GM18858 (cell line): ENCODE measurements around the gene RPSA.
"Not testable (repeated sequence)": the region's sequence is repeated elsewhere in the genome, so short reads cannot be mapped to it uniquely, and the experiment has no call there.

ENCODE experiments used
- ATAC-seq: cut with Tn5 transposase; IDR thresholded peaks from one replicate; pipeline ENCODE4 v1.9.1; 2021; ENCODE audit not compliant: unreplicated experiment

Gene RPSA

DNA sequence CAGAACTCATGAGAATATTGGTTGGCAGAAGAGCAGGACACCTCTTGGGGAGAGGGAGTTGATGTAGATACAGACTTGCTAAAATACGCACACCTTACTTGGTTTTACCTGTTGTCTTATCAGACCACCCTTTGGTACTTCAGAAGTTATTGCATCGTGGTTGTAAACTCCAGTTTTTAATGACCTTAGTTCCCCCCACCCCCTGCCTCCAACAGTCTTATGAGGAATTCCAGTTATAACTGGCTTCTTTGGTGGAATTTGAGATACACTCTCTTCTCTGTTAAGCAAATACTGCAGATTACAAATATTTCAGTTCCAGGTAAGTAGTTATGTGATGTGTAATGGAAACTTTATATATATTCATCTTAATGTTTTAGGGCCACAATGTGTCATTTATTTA, 18.4 kb upstream of the RPSA start:
- ATAC-seq, result no peak

DNA sequence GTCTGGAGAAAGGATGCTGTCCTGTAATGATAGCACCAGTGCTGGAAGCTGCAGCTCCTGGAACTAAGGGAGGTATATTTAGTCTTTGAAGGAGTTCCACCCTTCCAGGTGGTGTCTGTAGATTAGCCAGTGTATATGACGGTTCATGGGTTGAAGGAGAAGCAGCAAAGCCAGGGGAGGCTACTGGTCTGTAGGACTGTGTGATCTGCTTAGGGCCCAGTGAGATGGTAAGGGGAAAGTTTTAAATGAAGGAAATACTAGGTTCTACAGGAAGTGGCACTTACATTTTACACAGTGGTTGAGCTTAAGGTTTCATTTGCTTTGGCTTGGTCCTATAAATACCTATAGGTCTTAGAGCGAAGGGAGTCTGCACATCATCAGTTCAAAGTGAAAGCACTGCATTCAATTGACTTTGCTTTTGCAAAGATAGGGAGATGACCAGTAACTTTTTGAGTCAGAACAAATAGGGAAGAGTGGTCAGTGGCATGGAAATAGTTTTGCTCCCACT, 17.7 kb upstream of the RPSA start:
- ATAC-seq, result peak; percentile 87

DNA sequence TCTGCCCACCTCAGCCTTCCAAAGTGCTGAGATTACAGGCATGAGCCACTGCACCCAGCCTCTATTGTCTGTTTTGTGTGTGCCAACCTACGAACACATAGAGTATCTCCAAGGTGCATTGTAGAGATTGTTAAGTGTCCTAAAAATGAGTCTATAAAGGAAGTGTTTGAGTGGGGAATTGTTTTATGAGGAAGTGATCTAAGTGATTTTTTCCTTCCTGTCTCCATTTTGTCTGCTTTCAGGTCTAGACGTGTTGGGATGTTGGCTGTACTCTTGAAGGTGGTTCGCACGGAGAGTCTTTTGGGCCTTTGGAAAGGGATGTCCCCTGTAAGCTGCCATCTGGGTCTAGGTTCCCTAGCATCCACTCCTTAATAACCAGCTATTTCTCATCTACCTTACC, 16.3 kb upstream of the RPSA start:
- ATAC-seq, result no peak

DNA sequence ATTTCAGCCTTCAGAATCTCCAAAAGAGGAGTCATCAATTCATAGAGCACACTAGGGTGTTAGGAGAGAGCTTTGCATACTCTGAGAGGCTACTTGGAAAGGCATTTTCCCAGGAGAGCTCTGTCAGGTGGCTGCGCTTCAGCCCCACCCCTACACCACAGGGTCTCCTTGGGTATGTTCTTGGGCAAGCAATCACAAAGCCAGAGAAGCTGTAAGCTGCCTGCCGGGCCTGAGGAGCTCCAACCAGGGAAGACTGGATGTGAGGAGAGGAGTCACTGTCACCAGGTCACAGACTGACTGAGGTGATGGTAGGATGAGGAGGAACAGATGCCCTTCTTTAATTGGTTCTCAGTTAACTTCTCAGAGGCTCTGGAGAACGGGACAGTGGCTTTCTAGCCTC, 9.8 kb upstream of the RPSA start:
- ATAC-seq, result no peak

DNA sequence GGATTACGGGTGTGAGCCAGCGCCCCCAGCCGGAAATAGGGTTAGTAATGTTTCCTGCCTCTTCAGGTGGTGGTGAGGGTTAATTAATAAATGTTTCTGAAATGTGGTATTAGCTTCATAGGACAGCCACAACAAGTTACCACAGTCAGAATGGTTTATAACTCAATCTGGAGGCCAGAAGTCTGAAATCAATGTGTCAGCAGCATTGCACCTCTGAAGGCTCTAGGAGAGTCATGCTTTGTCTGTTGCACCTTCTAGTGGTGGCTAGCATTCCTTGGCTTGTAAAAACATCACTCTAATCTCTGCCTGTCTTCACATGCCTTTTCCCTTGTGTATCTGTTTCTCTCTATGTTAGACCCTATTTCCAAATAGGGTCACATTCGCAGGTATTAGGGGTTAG, 7.8 kb upstream of the RPSA start:
- no peak for ATAC-seq

DNA sequence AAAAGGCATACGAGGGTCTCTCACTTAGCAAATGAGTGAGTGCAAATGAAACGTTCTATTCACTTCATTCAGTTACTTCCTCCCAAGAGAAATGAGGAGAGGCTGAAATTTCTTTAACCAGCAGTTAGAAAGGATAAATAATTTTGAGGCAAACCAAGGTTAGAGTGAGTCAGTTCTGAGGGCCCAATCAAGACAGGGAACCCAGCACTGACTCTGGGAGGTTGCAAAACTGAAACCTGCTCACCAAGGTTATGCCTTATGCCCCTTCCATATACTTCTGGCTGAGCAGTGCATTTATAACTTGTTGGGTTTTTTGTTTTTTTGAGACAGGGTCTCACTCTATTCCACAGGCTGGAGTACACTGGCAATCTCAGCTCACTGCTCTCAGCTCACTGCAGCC, 4.5 kb upstream of the RPSA start:
- no peak for ATAC-seq

DNA sequence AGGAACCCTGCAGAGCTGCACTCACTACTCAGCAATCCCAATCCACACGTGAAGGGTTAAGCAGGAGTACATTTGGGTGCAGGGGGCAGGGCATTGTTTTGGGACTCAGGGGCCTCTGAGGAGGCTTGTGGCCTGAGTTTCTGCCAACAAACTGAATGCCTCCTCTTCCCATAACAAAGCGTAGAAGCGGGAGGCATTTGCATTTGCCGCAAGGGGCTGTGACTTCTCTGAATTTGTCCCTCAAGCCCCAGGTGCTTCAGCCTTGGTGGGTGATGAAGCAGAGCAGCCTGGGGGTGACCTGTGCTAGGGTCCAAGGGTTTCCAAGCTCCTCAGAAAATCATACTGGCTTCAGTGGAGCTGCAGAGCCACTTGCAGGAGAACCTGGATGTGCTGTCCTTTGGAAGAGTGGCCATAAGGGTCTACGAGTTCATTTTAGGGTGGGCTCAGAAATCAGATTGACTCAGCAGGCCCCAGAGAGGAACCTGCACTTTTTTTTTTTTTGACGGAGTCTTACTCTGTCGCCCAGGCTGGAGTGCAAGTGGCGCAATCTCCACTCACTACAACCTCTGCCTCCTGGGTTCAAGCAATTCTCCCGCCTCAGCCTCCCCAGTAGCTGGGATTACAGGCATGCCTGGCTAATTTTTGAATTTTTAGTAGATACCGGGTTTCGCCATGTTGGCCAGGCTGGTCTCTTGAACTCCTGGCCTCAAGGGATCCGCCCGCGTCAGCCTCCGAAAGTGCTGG, 1.4 kb upstream of the RPSA start:
- ATAC-seq, result no peak

DNA sequence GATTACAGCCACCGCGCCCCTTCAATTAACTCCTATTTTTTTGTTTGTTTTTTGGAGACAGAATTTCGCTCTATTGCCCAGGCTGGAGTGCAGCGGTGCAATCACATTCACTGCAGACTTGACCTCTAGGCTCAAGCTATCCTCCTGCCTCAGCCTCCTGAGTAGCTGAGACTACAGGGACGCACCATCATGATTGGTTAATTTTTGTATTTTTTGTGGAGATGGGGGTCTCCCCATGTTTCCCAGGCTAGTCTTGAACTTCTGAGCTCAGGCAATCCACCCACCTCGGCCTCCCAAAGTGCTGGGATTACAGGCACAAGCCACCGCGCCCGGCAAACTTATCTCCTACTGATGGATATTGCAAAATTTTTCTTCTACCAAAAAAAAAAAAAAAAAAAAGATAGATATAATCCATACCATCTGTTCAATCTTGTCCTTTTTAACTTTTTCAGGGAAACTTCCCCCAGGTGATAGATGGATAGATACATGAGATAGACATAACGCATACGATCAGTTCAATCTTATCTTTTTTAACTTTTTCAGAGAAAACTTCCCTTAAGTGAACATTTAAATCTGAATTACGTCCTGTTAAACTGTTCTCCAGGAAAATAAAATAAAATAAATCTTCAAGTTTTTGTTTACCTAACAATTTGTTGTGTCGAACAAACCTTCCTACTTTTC, 693 bp upstream of the RPSA start:
- ATAC-seq, result no peak

DNA sequence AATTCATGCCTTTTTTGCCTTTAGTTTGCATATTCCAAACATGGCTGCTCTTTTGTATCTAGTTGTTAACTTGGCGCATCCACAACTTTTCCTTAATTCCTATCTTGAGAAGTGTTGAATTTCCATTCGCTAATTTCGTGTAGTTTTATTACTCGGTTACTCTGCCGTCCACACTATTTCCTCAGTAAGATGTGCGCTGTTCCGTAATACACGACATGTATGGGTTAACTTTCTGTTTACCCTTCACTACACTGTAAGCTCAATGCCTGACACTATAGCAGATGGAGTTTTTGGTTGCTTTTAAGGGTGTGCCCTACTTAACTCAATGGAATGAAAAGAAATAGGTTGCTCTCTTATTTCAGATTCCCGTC, 724 bp downstream of the RPSA start:
- ATAC-seq, result no peak

DNA sequence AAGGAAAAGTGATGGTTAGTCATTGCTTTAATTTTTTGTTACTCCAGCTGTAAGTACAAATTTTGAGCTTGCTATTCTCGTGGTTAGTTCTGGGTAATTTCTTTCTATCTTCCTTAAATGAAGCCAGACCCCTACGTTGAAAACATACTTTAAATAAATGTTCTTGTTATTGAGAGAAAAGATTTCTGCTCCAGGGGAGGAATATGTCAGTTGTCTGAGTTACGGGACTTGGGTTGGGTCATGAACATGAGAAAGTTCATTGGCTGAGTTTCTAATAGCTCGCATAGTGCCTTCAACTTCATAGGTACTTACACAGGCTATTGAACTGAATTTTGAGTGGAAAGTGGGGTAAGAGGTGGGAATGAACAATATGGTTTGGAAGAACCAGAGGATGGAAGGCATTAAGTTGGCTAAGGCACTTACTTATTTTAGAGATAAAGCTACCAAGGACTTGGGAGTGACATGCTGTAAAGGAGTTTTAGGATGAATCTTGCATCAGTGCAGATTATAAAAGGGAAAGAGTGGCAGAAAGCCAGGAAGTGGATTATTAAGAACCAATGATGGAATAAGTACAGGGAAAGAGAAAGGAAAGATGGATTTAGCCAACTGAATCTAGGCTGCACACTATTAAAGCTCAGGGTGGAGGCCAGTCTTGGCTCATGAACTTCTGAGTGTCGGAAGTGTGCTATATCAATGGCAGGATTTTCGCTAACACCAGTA, 1.4 kb downstream of the RPSA start:
- no peak for ATAC-seq

DNA sequence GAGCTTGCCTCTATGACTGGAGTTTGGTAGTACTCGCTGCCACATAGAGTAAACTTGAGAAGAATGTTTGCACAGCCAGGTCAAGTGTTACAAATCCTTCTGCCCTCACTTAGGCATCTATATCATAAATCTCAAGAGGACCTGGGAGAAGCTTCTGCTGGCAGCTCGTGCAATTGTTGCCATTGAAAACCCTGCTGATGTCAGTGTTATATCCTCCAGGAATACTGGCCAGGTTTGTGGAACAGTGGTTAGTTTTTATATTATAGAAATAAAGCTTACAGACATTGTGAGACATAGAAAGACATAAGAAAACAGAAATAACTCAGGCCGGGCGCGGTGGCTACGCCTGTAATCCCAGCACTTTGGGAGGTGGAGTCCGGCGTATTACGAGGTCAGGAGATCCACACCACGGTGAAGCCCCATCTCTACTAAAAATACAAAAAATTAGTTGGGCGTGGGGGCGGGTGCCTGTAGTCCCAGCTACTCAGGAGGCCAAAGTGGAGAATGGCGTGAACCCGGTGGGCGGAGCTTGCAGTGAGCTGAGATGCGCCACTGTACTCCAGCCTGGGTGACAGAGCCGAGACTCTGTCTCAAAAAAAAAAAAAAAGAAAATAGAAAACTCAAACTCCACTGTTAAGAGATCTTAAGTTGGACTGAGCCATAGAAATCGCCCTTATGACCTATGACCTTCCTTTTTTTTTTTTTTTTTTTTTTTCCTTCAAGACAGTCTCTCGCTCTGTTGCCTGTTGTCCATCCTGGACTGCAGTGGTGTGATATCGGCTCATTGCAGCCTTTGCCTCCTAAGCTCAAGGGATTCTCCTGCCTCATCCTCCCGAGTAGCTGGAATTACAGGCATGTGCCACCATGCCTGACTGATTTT, 2.2 kb downstream of the RPSA start:
- no peak for ATAC-seq

DNA sequence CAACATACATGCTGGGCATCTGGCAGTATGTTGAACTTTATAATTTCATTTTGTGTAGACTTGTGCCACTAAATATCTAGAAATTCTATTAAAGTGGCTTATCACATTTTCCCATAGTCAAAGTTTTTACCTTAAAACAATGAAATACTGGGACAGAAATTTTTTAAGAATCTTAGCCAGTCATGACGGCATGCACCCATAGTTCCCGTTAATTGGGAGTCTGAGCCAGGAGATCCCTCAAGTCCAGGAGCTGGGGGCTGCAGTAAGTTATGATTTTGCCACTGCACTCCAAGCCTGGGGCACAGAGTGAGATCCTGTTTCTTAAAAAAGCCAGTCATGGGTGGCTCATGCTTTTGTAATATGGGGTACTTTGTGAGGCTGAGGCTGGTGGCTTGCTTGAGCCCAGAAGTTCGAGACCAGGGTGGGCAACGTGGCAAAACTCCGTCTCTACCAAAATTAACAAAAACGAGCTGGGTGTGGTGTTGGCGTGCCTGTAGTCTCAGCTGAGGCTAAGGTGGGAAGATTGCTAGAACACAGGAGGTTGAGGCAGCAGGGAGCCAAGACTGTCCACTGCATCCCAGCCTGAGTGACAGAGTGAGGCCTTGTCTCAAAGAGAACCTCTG, 3.1 kb downstream of the RPSA start:
- ATAC-seq, result no peak

DNA sequence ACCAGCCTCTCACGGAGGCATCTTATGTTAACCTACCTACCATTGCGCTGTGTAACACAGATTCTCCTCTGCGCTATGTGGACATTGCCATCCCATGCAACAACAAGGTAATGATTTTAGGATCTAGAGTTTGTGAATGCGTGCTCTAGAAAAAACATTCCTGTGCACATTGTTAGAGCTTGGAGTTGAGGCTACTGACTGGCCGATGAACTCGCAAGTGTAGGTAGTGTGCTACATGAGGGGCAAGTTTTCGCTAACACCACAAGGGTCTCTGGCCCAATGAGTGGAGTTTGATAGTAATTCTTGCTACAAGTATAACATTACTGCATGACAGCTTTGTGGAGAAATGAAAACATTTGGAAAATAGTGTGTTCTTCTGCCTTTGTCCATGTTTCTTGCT, 4.4 kb downstream of the RPSA start:
- no peak for ATAC-seq

DNA sequence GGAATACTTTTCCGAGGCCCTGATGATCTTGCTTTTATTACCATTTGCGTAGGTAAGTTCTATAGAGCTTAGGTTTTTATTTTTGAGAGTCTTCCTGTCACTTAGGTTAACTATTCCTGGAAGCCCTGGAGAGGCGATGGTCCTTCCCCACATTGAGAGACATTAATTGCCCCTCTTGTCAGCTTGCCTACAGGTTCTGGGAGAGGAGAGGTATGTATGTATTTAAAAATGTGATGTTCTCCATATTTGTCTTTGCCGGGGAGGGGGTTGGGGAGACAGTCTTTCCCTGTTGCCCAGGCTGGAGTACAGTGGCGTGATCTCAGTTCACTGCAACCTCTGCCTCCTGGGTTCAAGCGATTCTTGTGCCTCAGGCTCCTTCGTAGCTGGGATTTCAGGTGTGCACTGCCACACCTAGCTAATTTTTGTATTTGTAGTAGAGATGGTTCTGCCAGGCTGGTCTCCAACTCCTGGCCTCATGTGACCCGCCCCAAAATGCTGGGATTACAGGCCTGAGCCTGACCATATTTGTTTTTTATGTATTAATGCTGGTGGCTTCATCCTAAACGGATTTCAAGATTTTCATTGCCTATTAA, 6.2 kb downstream of the RPSA start:
- ATAC-seq, result no peak

DNA sequence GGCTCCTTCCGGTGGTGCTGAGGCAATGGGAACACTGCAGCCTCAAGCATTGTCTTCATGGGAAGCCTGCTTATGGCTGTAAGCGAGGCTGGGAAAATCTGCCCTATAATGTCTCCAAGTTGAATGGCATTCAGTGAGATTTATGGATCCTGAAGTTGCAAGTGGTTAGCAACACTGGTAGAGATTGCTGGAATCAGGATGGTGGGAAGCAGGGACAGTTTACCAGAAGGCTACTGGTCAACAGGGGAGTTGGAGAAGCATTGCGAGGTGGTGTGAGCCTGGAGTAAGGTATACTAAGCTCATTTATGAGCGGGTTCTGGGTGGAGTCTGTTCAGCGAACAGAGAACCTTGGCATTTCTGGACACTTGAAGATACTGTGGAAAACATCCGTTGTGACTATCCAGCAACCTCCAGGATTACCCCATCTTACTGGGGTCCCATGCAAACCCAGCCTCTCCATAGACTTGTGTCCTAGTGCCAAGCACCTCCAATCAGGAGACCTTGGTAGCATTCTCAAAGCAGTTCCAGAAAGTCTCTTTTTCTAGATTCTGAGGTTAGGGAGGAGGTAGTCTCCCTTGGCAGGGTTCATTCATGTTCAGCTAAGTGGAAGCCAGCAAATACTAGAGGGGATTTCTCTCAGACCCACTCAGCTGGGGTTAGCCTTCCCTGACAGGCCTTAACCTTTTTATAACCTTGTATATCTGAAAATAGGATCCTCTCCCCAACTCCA, 7.3 kb downstream of the RPSA start:
- no peak for ATAC-seq

DNA sequence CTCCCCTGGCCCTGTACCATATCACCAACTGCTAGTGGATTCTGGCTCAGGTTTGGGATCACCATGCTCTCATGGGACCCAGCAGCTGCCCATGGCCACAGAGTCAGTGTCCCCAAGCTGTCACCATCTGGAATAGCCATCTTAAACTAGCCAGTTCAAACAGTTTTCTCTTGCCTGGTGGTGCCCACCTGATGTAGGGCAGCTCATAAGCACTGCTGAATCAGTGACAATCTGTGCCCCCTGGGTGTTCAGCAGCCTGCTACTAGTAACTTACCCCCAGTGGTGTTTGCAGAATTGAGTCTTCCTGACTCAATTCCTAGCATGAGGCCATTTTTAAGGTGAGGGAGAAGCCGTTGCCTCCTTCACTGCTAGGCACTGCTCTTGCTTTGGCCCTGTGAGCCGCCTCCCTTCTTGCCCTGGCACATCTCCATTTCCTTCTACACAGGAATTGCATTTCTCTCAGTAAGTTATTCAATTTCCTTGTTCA, 7.9 kb downstream of the RPSA start:
- no peak for ATAC-seq

DNA sequence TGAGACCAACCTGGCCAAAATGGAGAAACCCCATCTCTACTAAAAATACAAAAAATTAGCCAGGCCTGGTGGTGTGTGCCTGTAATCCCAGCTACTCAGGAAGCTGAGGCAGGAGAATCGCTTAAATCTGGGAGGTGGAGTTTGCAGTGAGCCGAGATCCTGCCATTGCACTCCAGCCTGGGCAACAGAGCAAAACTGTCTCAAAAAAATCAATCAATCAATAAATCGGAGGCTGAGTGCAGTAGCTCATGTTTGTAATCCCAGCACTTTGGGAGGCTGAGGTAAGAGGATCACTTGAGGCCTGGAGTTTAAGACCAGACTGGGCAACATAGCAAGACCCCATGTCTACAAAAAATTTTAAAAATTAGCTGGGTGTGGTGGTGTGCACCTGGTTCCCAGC, 8.8 kb downstream of the RPSA start:
- not testable (repeated sequence) for ATAC-seq

DNA sequence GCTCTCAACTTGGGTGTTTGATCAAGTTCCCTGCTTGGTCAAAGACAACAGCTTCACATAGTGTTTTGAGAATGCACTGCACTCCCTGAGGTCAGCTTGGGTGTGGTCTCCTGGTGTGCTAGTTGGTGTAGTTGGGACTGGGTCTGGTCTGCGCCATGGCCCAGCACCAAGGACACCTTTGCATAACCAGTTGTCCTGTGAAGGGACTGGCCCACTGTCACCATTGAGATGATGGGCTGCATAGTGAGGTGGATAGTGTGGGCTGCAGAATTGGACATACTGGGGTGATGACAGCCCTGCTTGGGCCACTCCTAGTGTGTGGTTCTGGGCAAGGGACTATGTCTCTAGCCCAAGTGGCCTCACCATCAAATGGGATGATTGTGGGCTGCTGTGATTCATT, 9.5 kb downstream of the RPSA start:
- no peak for ATAC-seq

DNA sequence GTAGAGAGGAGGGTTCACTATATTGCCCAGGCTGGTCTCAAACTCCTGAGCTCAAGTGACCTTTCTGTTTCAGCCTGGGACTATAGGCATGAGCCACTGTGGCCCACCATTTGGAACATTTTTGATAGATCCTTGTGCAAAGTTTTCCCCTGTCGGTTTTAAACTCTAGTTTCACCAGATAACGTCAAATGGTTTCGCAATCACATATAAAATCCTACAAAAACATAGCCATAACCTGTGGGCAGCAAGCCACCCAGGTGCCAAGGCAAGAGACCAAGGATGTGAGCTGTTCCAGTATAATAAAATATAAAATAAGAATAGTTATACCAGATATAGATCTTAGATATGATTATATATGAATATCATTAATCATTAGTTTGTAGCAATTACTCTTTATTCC, 10.5 kb downstream of the RPSA start:
- not testable (repeated sequence) for ATAC-seq
